GM19035 (cell line): ENCODE results near the gene OSBPL2.

Experiments used
- ATAC-seq: cut with Tn5 transposase; IDR thresholded peaks from one replicate; pipeline ENCODE4 v1.9.1; 2021; ENCODE audit not compliant: unreplicated experiment

Gene OSBPL2

DNA sequence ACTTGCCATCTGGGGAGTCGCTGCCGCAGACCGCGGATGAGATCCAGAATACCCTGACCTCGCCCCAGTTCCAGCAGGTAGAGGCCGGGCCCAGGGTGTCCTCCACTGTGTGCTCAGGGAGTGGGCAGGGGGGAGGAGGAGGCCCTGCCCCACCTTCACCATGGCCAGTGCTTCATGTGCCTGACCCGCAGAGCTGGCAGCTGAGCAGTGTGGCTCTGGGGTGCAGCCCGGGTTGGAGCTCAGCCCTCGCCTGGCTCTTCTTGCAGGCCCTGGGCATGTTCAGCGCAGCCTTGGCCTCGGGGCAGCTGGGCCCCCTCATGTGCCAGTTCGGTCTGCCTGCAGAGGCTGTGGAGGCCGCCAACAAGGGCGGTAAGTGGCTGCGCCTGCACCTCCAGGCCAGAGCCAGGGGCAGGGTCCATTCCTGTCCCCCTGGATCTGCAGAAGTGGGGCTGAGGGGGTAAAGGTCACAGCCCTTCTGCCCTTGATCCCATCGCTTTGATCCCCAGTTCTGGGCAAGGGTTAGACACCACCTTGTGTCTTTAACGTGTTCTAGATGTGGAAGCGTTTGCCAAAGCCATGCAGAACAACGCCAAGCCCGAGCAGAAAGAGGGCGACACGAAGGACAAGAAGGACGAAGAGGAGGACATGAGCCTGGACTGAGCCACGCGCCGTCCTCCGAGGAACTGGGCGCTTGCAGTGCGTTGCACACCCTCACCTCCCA, 69.9 kb downstream of the OSBPL2 start:
- no peak for ATAC-seq

DNA sequence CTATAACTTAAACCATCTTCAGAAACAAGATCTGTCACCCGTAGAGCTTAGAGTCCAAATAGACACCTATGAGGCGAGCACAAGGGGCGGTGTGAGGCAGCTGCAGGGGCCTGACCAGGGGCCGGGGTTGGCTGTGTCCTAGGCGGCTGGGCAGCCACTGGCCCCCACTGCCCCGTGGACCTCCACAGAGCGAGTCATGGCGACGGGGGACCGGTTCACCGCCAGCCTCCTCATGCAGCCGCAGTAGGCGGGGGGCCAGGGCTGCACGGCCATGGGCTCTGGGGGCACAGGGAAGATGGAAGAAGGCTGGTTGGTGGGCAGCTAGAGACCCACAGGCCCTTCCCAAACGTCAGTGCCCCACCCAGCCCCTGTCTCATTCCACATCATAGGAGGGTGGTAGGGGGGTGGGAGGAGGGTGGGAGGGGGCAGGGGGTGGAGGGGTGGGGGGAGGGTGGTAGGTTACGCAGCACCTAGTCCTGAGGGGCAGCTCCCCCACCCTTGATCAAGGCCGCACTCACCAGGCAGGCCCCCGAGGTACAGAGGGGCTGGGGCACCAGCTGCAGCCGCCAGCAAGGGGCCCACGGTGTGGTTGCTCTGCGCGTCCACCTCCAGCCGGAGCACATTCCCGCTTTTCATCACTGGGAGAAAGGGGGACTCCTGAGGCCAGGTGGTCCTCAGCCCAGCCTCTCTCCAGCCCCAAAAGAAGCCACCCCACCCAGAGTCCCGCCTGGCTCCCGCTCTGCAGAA, 71.0 kb downstream of the OSBPL2 start:
- ATAC-seq: no peak

DNA sequence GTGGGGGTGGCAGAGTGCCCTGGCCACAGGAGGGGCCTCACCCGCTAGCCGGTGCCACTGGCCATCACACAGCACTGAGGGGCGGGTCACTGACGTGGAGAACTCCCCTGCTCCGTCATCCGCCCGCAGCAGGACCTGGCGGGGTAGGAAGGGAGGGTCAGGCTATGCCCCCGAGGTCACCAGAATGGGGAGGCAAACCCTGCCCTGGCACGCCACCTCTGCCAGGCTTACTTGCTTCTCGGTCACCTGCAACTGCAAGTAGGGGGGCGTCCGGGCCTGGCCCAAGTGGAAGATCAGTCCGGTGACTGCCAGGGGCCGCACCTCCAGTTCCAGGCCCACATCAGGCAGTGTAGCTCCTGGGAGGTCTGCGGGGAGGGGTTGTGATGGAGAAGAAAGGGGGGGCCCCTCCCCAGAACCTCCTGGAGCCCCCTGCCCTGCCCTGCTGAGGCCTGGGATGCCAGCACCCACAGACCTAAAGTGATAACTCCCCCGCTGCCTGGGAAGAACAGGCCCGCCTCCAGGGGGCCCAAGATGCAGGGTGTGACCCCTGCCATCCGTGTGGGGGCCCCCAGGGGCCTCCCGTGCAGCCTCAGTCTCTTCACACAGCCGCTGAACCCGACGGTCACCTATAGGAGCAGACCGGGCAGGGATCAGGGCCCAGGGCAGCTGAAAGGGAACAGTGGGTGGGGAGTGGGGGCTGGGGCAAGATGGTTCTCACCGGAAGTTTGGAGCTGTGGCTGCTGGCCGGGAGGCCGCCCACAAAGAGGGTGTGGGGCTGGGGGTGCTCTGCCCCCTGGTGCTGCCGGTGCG, 71.8 kb downstream of the OSBPL2 start:
- no peak for ATAC-seq

DNA sequence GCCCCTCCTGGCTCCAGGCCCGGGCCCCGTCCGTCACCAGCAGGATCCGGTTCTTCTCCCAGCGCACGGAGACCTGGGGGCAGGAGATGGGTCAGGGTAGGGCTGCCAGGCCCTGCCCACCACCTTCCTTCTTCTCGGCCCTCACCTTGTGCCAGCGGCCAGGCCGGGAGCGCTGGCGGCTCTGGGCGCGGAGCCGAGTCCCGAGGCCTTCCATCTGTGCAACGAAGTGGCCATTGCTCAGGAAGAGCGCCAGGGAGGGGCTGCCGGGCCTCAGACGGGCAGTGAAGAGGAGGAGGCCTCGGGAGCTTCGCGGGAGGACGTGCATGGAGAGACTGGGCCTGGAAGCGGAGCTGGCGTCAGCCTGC, 72.4 kb downstream of the OSBPL2 start:
- no peak for ATAC-seq

DNA sequence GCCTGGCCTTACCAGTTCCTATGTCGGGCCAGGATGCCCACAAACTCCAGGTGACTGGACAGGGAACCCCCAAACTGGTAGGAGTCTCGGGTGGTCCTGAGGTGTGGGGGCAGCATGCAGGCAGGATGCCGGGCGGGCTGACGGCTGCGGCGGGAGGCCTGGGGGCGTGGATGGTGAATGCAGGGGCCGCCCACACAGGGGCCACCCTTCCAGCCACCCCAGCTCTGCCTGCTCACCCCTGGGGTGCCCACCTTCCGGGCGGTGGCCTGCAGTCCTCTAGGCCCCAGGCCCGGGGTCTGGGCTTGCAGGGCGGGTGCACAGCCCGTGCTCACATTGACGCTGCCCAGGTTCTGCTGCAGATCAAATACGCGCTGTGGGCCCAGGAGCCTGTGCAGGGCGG, 72.8 kb downstream of the OSBPL2 start:
- no peak for ATAC-seq

DNA sequence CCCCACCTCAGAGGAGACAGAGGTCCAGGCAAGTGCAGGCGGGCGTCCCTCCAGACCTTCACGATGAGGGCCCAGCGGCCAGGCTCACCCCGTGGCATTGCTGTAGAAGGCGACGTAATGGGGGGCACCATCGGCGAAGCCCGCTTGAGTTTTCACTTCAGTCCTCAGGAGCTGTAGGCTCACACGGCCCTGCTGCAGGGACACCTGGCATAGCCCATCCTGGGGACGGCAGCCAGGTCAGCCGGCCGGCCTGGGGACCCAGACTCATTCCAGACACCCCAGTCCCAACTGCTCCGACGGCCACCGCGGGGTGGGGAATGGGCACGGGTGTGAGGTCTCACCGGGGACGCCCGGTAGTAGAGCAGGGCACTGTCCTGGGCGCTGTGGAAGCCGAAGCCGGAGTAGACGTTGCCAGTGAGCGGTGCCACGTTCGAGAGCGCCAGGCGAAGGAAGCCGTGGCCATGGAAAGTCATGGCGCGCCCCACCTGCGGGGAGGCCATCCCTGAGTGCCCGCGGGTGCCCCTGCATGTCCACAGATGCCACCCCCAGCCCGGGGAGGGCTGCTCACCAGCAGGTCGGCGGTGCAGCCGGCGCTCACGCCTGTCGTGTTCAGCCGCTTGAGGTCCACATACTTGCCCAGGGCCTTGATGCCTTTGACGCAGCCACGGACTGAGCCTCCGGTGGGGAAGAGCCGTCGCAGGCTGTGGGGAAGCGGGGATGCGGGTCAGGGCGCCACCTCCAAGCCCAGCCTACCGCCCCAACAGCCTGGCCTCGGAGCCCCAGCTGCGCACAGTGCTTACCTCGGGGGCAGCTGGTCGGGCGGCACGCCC, 73.7 kb downstream of the OSBPL2 start:
- ATAC-seq: no peak

DNA sequence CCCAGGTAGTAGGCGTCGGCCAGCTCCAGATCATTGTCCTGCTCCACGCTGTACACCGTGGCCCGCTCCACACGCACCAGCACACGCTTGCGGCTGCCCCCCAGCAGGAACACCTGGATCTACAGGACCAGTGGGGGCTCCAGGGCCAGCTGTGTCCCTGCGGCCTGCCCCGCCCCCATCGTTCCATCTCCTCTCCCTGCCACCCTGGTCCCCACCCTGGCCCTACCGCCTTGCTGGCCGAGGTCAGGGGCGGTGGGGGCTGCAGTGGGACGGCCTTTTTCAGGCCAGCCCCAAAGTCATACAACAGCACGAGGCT, 74.3 kb downstream of the OSBPL2 start:
- ATAC-seq: no peak

DNA sequence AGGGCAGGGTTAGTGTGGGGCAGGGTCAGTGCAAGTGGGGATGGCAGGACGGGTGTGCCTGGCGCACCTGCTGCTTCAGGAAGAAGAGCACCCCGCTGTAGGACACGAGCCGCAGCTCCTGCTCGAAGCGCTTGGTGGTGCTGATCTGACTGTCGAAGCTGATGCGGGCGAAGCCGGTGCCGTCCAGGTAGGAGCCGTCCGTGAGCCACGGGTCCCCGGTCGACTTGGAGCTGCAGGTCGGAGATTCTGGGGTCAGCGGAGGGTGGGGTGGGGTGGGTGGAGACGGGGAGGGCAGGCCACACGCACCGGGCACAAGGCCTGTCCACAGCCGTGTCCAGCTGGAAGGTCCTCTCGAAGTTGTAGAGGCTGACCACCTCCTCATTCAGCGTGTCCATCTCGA, 74.7 kb downstream of the OSBPL2 start:
- no peak for ATAC-seq

DNA sequence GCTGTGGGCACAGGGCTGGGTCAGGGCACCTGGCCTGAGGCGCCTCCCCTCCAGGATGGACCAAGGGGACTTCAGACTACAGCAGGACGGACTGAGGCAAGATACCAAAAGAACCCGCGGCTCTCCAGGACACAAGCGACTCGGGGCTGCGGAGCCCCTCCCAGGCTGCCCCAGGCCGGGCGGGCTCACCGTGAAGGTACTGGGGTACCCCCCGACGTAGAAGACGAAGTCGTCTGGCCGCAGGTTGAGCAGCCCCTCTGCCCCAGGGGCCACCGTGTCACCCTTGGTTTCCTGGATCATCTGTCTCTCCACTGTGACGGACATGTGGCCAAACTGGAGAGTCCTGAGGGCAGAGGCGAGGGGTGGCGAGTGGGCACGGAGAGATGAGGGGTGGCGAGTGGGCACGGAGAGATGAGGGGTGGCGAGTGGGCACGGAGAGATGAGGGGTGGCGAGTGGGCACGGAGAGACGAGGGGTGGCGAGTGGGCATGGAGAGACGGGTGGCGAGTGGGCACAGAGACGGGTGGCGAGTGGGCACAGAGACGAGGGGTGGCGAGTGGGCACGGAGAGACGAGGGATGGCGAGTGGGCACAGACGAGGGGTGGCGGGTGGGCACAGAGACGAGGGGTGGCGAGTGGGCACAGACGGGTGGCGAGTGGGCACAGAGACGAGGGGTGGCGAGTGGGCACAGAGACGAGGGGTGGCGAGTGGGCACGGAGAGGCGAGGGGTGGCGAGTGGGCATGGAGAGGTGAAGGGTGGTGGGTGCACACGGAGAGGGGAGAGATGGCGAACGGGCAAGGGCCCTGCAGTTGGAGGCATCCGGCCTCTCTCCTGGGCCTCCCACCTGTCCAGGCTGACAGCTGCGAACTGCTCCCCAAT, 75.4 kb downstream of the OSBPL2 start:
- ATAC-seq: no peak

DNA sequence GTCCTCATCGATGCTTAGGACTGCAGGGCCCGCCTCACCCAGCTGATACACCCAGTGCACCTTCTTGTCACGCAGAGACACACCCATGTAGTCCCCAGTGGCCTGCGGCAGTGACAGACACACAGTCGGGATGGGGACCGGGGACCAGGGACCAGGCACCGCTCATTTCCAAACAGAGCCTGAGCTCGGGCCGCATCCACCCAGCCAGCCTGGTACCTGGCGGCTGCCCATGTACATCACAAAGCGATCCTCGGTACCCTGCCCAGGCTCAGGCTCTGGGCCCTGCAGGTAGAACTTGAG, 76.0 kb downstream of the OSBPL2 start:
- no peak for ATAC-seq

DNA sequence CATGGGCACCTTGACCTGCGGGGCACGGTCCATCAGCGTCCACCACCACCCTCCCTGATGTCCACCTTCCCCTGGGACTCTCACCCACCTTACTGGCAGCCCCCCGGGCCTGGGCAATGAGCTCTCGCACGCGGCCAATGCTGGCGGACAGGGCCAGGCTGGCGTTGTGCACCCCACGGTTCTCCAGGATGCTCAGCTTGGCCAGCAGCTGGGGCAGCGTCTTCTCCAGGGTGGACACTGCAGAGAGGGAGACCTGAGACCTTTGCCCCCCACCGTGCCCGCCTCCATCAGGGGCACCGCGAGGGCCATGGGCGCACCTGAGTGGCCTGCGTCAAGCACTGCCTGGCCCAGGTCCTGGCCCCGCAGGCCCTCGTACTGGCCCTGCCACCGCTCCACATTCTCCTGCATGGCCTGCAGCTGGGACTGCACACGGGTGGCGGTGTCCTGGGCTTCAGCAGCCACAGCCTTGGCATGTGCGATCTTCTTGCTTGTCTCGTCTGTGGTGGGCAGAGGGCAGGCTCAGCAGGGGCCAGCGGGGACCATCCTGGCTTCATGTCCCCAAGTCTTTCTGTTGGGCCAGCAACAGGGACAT, 76.5 kb downstream of the OSBPL2 start:
- ATAC-seq: no peak

DNA sequence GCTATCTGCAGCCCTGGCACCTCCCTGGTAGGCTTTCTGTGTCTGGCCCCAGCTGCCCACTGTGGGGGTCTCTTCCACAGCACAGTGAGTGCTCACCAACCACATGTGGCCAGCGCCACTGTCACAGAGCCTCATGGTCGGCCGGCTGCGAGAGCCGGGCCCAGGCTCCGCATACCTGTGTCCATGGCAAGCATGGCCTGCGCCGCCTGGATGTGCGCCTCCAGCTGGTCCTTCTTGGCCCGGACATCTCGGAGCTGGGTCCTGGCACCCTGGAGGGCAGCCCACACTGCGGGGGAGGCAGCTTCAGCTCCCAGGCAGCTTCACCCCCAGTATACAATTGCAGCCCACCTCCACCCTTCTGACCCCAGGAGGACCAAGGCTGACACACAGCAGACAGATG, 77.5 kb downstream of the OSBPL2 start:
- no peak for ATAC-seq

DNA sequence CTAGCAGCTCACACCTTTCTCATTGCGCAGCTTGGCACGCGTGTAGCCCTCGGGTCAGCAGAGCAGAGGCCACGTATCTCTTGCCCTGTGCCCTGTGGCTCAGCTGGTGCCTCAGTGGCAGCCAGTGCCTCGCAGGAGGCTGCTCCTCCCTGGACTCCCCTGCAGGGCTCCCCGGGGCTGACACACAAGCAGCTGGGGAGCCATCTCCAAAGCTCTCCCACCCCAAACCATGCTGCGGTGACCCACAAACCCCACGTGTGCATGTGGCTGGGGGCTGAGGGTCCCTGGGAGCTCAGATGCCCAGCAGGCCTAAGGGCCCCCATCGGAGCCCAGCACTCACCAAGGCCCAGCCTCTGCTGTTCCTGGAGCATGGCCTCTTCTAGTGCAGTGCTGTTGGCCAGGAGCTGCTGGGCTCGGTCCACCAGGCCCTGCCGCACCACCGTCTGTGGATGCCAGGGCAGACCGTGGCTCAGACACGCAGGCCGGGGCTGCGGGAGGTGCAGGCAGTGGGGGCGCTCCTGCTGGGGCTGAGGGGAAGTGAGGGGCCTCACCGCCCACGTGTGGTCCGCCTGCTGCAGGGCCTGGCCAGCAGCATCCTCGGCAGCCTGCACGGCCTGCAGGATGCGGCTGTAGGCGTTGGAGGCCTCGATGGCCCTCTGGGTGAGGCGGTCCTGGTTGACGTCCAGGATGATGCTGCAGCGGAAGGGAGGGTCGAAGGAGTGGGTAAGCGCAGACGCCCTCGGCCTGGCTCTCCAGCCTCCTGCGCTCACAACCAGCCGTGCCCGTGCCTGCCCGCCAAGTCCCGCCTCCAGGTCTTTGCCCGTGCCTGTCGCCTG, 78.2 kb downstream of the OSBPL2 start:
- ATAC-seq: no peak

DNA sequence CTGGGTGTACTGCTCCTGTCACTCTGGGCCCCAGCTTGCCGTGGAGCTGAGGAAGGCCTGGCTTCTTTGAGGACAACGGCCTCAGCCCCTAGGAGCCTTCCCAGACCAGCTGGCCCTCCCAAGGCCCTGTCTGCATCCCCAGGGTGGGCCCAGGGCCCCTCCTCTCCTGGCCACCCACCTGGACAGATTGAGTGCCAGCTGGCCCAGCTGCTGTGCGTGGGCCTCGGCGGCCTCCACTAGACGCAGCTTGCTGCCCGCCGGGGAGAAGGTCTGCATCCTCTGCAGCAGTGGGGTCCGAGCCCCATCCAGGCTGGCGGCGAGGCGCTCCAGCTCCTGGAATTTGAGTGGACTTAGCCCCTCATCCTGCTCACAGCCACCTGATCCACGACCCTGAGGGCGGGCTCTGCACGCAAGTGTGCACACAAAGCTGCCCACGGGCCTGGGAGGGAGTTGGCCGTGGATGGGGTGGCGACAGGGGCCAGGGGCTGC, 78.9 kb downstream of the OSBPL2 start:
- no peak for ATAC-seq

DNA sequence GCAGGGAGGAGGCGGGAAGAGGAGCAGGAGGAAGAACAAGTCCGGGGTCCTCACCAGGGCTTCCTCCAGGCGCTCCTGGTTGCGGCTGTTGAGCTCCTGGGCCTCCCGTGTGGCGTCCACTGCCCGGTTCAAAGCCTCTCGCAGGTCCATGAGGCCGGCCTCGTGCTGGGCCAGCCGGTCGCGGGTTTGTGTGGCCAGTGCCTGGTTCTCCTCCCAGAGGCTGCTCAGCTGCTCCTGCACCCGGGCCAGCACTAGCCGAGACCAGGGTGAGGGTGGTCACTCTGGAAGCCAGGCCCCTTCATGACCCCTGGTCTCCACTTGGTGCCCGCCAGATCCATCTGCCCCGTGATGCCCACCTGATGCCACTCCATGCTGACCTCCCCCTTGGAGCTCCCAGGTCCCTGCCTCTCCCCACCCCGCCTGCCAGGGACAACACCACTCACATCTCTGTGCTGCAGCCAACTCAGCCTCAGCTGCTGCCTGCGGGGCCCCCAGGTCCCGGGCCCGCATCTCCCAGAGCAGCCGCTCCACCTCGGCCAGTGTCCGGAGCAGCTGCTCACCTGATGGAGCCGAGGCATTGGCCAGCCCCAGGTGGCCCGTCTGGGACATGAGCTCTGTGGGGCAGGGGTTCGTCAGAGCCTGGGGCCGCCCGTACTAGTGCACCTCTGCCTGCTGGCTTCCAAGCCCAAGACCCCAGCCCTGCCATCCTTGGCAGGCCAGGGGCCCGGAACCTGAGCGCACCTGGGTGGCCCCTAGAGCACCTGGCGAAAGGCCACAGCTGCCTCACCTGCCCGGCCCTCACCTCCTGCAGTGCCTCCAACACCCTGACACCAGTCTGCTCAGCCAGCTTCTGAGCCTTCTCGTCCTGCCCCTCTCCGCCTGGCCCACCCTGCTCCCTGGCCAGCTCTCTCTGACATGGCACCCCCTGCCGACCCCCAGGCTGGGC, 80.4 kb downstream of the OSBPL2 start:
- no peak for ATAC-seq

DNA sequence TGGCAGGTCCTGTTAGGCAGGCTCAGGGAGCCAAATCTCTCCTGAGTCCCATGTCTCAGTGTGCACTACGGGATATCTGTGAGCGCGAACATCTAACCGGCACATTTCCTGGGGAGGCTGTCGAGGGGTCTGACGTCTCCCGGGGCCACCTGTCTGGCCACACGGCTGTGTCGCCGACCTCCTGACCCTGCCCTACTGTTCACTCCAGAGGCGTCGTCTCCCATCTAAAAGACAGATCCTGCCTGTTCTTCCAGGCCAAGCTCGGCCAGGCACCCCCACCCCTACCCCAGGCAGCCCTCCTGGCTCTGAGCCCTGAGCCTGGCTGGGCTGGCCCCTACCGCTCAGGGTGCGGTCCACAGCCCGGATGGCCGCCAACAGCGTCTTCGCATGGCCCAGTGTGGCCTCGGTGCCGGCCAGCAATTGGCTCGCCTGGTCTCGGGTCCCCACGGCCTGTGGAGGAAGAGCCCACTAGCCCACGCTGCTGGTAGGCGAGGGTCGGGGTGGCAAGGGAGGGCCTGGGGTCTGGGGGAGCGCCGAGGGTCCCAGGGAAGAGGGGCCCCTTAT, 81.1 kb downstream of the OSBPL2 start:
- no peak for ATAC-seq

DNA sequence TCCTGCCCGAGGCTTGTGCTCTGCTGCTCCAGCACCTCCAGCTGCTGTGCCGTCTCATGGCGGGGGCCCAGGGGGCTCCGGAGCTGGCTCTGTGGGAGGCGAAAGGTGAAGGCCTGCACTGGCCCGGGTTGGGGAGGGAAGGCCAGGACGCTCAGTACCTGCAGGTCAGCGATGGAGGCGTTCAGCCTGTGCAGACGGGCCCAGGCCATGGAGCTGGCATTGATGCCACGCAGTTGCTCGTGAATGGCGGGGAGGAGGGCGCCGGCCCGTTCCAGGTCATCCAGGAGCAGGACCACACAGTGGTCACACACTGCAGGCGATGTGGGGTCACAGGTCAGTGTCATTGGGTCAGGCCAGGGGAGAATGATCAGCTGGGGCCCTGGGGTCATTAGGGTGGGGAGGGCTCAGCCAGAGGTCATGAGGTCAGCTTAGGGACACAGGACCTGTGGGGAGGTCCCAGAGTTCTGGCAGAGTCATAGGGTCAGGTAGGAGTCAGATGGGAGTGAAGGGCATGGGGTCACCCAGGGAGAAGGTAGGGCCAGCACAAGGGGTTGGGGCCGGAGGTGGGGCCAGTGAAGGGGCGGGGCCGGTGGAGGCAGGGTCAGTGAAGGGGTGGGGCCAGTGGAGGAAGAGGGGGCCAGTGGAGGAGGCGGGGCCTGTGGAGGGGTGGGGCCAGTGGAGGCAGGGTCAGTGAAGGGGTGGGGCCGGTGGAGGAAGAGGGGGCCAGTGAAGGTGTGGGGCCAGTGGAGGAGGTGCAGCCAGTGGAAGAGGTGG, 82.4 kb downstream of the OSBPL2 start:
- ATAC-seq: no peak
